HG03095 (cell line): ENCODE results near the gene SH3RF3.
"Not testable (repeated sequence)": the region's sequence is repeated elsewhere in the genome, so short reads cannot be mapped to it uniquely, and the experiment has no call there.

ENCODE experiments used
- ATAC-seq: cut with Tn5 transposase; IDR thresholded peaks from one replicate; pipeline ENCODE4 v1.9.1; 2021; ENCODE audit warnings: moderate library complexity; ENCODE audit not compliant: unreplicated experiment

SH3RF3 gene

DNA sequence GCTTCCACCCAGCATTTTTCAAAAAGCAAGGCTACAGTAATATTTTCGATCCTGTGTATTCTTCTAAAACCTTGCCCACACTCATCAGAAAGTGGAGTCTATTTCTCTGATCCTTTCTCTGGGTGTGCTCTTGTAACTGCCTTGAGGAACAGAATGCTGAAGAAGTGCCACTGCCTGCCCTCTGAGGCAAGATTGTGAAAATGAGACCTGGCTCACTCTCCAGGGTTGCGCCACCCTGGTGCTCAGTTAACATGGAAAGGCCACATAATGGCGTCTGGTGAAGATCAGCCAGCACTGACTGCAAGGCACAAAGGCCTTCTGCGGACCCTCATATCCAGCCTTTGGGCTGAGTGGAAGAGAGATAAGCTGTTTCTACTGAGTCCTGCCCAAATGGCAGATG lies 11.2 kb upstream of the SH3RF3 start:
- ATAC-seq = no peak

DNA sequence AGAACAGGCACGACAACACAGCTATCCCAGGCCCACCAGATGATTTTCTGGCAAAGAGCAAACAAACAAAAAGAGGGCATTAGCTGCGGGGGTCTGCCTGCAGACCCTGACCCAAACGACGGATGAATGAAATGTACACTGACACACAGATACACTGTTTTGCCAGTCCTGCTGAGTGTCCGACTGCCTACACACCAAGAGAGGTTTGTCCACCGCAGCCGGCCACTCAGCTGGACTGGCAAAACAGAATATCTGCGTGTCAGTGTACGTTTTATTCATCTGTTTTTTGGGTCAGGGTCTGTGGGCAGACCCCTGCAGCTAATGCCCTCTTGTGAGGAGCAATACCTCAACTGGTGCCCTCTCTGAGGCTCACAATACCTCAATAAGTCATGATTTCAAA lies 10.7 kb upstream of the SH3RF3 start:
- ATAC-seq = no peak

DNA sequence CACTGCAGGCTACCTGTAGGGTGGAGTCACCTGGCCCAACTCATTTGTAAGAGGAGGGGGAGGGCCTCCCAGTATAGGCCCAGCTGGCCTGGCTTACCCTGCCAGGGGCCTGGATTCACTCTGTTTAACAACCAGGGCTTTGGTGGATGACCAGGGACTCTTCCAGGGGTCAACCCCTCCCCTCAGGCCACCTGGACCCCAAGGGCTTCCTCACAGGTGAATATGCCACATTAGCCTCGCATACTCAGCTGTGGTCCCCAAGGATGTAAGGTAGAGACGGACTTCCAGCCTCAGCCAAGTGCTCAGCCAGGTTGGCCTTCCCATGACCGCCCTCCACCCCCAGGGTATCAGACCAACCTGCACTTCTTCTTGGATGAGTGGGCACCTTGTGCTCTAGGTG lies 8.8 kb upstream of the SH3RF3 start:
- no peak for ATAC-seq

DNA sequence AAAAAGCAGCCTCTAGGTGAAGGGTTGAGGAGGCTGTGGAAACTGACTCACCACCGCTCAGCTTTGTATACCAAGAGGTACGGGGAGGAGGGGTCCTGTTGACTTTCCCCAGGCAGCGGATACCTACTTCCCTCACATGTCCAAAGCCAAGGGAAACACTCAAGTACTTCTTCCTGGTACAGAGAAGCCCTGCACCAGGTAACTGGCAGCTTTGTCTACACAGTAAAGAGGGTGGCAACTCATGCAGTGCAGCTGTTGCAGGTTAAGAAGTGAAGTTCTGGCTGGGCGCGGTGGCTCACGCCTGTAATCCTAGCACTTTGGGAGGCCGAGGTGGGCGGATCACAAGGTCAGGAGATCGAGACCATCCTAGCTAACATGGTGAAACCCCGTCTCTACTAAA lies 8.3 kb upstream of the SH3RF3 start:
- ATAC-seq = not testable (repeated sequence)

DNA sequence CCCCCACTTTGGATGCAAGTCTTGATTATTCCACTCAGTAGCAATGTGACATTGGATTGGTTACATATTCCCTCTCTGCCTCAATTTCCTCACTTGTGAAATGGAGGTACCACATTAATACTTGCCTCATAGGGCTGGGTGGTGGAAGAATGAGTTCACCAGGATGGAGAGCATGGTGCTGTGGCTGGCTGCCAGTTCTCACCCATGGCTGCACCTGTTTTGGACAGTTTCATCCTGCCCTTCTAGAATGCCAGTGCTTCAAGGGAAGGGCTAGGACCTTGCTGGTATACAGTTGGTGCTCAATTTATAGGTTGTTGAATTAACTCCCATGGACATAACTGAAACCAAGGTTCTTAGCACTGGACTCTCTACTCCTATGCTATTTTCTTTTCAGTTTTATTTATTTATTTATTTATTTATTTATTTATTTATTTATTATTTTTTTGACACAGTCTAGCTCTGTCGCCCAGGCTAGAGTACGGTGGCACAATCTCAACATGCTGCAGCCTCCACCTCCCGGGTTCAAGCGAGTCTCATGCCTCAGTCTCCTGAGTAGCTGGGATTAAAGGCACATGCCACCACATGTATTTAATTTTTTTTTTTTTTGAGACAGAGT lies 5.3 kb upstream of the SH3RF3 start:
- no peak for ATAC-seq

DNA sequence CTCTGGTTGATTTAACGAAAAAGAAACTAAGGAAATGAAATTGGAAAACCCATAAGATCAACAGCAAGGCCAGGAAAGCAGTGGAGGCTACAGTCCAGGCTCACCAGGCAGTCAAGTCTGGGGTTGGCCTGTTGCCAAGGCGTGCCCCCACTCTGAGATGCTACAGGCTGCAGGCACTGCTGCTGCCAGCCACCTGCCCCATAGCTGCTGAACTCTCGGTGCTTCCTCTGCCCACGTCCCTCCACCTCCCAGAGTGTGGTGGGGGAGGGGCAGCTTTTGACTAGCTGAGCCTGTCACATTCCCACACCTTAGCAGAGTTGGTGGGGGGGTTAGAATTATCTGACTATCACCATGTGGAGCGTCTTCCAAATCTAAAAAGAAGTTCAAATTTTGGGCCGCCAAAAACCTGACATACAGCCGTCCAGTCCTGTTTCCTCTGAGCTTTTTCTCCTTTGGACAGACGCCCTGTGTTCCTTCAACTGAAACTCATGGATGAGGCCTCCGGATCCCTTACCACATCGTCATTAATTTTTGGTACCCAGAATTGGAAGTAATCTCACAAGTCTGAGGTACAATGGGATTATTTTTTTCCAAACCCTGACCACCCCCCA lies 3.9 kb upstream of the SH3RF3 start:
- ATAC-seq = no peak

DNA sequence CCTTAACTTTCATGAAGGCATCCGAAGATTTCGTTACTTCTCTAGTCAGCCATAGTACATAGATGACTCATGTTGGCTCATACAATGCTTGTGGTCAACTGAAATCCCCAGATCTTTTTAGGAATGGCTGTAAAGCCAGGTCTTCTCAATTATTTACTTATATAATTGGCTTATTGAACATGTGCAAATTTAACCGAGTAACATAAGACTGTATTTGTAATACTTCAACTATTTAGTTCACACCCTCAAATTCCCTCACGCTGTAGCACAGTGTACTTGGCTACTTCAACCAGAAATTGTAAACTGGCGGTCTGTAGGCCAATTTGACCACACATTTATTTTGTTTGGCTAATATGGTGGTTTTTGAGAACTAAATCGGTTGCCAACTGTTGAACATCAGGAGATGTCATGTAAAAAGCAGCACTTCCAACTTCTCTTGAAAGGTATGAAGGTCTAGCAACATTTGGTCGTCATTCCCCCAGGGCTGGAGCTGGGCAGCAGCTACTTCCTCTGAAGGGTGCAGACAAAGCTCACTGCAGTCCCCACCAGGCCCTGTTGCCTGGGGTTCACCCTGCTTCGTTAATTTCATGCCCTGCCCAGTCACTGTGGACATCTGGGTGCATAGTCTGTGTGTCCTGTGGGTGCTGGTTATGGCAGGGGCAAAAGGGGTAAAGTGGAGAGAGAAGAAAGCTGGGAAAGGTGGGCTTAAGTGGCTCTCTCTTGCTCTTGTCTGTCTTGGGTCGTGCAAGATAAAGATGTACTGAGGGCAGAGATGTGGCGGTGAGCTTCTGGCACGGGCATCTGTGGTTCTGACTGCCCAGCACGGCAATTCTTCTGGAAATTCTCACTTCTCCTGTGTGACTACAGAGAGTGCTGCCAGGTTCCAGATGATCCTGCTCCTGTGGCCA lies 3.2 kb upstream of the SH3RF3 start:
- no peak for ATAC-seq

DNA sequence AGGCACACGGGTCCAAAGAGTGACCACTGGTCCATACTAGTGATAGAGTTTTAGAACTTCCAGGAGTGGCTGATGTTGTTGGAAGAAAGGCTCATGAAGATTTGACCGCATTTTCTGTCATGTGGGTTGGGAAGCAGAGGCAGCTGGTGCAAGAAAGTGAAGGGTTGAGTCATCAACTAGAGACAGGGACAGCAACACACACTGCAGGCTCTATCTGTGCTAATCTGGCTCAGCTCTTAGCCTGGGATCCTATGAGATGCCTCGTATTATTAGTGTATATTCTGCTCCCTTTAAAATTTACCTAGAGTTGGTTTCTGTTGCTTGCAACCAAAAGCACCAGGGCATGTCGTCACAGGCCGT lies 2.5 kb upstream of the SH3RF3 start:
- no peak for ATAC-seq

DNA sequence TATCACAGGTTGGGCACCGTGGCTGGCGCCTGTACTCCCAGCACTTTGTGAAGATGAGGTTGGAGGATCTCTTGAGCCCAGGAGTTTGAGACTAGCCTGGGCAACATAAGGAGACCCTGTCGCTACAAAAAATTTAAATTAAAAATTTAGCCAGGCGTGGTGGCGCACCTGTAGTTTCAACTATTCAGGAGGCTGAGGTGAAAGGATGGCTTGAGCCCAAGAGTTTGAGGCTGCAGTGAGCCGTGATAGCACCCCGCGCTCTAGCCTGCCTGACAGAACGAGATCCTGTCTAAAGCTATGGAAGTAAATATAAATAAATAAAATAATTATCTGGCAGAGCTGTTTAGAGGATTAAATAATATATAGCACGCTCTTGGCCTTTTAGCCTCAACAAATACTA lies 1.4 kb upstream of the SH3RF3 start:
- ATAC-seq = no peak

DNA sequence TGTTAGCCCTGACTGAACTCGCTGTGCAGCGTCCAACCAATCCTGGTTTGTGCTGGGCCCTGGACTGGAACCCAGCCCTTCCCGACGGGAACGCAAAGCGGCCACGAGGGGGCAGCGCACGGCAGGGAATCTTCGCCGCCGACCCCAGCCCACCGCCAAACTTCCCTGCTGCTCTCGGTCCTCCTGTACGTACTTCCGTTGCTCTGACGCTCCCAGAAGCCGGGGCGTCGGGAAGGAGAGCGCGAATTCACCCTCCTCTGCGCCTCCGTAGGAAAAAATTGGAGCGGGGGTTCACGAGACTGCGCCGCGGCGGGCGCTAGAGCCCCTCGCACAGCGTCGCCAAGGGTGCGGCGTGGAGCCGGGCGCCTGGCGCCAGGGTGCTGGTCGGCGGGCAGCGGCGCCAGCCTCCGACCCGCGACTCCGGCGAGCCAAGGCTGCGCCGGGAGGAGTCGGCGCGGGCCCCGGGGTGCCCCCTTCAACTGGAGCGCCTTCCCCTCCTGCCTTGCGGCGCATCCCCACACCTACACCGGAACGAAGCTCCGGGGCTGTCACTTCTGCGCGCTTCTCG lies 873 bp upstream of the SH3RF3 start:
- no peak for ATAC-seq

DNA sequence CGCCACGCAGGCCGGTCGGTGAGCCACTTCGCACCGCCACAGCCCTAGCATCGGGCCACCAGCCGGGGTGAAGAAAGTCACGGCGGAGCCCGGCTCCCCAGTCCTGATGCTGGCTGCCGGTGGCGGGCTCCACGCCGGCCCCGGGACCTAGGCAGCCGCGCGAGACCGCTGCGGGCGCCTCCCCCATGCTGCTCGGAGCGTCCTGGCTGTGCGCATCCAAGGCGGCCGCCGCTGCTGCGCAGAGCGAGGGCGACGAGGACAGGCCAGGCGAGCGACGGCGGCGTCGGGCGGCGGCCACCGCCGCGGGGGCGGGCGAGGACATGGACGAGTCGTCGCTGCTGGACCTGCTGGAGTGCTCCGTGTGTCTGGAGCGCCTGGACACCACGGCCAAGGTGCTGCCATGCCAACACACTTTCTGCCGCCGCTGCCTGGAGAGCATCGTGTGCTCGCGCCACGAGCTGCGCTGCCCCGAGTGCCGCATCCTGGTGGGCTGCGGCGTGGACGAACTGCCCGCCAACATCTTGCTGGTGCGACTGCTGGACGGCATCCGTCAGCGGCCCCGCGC lies 433 bp downstream of the SH3RF3 start:
- ATAC-seq = no peak

DNA sequence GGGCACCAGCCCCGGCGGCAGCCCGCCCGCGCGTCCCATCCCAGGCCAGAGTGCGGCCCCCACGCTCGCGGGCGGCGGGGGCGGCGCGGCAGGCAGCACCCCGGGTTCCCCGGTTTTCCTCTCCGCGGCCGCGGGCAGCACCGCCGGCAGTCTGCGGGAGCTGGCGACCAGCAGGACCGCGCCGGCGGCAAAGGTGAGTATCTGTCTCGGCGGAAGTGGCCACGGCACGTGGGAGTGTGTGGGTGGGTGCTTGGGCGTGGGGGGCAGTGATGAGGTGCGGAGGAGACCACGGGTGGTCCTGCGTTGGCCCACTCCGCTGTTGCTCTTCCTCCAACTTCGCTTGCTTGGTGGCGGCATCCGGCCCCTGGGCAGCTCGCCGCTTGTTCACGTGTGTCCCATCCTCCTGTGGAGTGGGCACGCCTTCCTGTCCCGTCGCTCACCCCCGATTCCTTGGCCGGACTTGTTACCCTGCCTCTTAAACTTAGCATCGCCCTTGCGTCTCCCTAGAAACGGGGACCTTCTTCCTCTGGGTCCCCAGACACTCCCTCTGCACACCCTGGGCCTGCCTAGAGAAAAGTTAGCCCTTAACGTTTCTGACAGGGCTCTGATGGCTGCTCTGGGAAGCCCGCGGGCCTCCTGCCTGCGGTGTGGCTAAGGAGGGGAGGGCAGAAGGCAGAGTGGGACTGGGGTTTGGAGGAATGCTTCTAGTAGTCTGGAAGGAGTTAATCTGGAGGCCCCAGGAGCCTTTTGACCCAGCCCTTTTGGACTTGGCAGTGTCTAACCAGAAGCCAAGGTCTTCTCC lies 1.1 kb downstream of the SH3RF3 start:
- ATAC-seq = no peak

DNA sequence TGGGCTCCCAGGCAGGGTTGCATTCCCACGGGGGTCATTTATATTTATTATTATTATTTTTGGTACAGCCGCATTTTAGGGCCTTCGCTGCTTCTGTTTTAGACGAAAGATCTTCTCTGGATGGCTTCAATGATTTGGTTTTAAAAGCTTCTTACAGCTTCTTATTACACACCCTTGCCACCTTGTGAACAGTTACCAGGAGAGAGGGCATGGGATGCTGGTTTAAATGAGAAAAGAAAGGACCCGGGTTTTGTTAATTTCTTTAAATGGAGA lies 1.7 kb downstream of the SH3RF3 start:
- ATAC-seq = no peak

DNA sequence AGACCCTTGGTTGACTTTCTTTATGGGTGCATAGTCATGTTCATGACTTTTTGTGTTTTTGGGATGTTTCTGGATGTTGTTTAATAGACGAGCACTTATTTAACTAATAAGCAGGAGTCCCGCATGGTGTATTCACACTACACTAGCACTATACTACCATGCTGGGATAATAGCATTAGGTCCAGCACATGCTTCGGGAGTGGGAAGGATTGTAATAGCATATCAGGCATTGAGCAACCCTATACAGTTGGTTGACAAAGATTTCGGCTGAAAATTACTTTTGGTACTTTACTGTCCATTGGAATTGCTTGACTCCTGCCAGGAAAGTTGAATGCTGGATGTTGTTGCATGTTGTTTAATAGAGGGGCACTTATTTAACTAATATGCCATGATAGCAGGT lies 2.8 kb downstream of the SH3RF3 start:
- no peak for ATAC-seq

DNA sequence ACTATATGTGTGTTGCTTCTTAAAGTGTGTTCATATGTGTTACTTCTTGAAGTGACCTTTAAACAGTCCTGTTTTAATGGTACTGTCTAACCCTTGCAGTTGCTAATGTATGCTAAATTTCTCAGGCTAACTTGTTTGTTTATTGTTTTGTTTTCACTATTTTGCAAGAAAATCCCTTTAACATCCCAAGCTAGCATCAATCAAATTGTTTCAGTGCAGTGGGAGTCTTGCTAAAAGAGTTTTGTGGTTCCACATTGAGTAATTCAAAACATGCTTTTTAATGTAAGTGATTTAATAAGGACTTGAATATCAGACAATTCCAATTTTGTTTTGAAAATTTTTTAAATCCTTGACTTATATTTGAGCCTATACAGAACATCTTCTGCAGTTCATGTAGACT lies 3.6 kb downstream of the SH3RF3 start:
- no peak for ATAC-seq

DNA sequence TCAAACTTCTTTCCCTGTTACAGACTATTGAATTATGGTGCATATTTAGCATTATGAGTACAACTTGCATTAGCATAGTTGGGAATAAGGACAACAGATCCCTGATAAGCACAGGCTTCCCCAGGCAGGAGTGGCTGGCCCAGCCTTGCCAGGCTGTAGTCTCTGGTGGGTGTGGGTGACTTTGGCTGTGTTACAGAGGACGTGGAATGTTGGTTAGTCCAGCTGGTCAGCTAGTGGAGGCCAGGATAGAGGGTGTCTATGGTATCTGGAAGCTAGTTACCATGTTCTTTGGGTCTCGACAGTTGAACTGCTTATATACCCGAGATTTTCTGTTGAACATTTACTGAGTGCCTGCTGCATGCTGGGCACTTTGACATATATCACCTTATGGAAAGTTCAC lies 4.7 kb downstream of the SH3RF3 start:
- ATAC-seq = no peak

DNA sequence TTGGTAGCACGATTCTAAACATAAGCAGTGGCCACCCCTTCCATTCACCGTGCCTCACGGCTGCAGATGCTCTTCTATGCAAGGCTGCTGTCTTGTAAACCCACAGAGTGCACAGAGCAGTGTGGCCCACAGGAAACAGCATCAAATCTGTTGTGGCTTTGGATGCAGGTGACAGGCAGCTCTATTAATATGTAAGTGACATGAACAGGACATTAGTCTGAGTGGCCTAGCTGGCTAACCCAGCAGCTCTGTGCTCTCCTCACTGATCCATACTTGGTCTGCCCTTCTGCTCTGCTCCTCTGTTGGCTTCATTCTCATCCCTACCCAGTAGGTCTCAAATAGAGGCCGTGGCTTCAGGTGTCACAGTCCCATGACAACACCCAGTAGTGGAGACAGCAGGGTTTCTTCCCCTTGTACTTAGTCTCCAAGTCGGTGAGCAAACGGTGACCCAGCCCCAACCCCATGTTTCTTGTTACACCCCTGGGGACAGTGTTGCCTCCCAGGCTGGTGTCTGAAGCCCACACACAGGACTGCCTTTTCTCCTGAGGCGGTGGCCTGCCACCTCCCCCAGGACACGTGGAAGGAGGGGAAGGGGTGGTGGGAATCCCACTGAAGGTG lies 5.8 kb downstream of the SH3RF3 start:
- ATAC-seq = no peak

DNA sequence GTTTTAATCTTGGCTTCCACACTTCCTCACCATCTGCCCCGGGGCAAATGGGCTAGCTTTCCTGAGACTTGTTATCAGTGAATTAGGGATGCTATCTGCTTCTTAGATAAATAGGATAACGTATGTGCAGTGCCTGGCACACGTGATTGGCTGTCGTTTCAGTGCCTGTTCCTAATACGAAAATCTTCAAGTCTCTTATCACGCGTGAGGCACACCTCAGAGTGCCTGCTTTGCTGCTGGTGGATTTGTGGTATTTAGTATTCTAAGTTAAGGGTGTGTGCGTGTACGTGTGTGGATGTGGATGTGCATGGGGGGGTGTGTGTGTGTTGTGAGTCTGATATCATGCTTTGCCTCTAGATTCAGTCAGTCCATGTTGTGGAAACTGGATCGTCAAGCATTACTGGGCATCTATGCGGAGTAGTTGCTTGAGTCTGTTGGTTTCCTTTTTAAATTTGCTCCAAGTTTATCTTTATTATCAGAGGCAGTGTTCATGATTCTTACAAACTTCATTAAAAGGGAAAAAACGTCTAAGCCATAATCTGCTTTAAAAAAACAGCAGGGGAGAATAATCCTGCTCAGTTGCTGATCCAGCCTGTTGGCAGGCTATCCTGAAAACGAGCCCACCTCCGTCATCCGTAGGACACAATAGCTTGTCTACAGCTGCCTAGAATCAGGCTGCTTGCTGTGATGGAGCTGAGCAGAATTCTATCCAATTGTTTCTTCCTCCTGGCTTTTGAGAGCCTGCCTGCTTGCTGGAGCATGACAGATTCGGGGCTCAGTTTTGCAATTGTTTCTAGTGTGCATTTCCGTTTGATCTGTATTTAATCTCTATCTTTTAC lies 6.6 kb downstream of the SH3RF3 start:
- ATAC-seq = no peak

DNA sequence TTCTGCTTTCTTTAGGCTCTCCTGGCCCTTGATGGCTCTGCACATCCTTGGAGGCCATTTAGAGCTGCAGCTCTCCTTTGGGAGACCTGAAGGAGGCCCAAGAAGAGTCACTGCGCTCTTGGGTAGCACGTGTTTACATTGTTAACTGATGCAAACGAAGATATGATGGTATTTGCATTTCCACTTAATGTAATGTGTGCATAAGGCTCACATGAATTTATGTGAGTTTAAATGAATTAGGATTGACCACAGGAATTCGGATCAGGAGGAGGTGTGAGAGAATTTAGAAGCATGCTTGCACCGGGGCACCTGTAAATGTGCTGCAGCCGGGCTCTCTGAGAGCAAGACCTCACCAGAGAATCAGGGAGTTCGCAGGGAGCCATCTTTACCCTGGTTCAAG lies 7.5 kb downstream of the SH3RF3 start:
- no peak for ATAC-seq

DNA sequence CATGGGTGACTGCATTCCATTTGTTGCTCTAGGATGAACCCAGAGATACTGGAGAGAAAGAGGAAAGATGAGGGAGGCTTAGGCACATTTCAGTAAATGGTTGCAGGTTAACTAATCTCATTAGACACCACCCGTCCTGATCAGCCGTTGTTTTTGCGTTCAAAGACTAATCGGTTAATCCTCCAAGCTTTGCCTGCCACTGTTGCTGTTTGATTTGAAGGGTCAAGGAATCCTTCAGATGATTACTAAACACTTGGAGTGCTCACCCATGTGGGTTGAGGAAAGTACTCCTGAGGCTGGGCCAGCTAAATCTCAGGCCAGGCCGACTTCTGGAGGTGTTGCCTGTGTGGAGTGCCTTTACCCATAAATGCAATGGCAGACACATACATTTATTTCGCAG lies 8.6 kb downstream of the SH3RF3 start:
- ATAC-seq = no peak
